MCF 10A (cell line): ENCODE data around the gene ELFN1. TPM values are rescaled to one million over a fixed set of nuclear protein-coding genes. Genes with fewer than 3 reads are reported as not detected.

Experiments
- BruUV-seq: library from RNA; stranded (reverse); fragments of 400-500 nt; replicated peaks from 2 replicates; lab custom pipeline; 2021; lab: Mats Ljungman, UMichigan
- CTCF ChIA-PET: fragments of 300-600 bp; sonication (Branson Sonifier 250); formaldehyde crosslinking; extraction: SDS; loops from one replicate; lab custom pipeline; 2021; ENCODE audit warnings: antibody characterized with exemption, inconsistent platforms; lab: Yijun Ruan, JAX
- POLR2A ChIA-PET: fragments of 300-600, 350-650 bp; sonication (Branson Sonifier 250); formaldehyde crosslinking; extraction: SDS; loops from one replicate; lab custom pipeline; 2020; ENCODE audit warnings: antibody characterized with exemption, inconsistent platforms; lab: Yijun Ruan, JAX
- DNase-seq: peaks from one replicate; pipeline ENCODE4 v3.0.0-alpha.2; 2018; ENCODE audit not compliant: unreplicated experiment
- H3K27ac Mint-ChIP-seq: one replicate; pipeline ENCODE4 v1.8.0; 2022; ENCODE audit warnings: mild to moderate bottlenecking, low read depth, mixed read lengths; ENCODE audit not compliant: unreplicated experiment
- H3K27me3 Mint-ChIP-seq: one replicate; pipeline ENCODE4 v1.8.0; 2022; ENCODE audit warnings: mixed read lengths; ENCODE audit not compliant: insufficient read depth, unreplicated experiment
- H3K36me3 Mint-ChIP-seq: one replicate; pipeline ENCODE4 v1.8.0; 2022; ENCODE audit warnings: mild to moderate bottlenecking, moderate library complexity, mixed read lengths; ENCODE audit not compliant: insufficient read depth, unreplicated experiment
- H3K4me1 Mint-ChIP-seq: one replicate; pipeline ENCODE4 v1.8.0; 2022; ENCODE audit warnings: mixed read lengths; ENCODE audit not compliant: insufficient read depth, unreplicated experiment
- H3K4me3 Mint-ChIP-seq: one replicate; pipeline ENCODE4 v1.8.0; 2022; ENCODE audit warnings: mild to moderate bottlenecking, moderate library complexity, mixed read lengths; ENCODE audit not compliant: unreplicated experiment
- H3K9me3 Mint-ChIP-seq: one replicate; pipeline ENCODE4 v1.8.0; 2022; ENCODE audit warnings: mixed read lengths; ENCODE audit not compliant: unreplicated experiment
- intact Hi-C: fragments of 100-400 bp; cut with micrococcal nuclease; formaldehyde crosslinking; loops from 2 replicates; pipeline ENCODE4 v1.14.1; 2022
- total RNA-seq: library from RNA; stranded (reverse); gene quantifications from 2 replicates; pipeline ENCODE4 v1.2.3, GENCODE V29; 2022
- TF ChIP-seq, protein P1 (sequence below): fragments of 200-600 bp; IDR thresholded peaks from one replicate; pipeline ENCODE4 v1.8.0; 2022; ENCODE audit warnings: antibody characterized with exemption, mild to moderate bottlenecking; ENCODE audit not compliant: unreplicated experiment

Gene ELFN1
- total RNA-seq, 1 experiment from 2014 or later, result not detected

DNA sequence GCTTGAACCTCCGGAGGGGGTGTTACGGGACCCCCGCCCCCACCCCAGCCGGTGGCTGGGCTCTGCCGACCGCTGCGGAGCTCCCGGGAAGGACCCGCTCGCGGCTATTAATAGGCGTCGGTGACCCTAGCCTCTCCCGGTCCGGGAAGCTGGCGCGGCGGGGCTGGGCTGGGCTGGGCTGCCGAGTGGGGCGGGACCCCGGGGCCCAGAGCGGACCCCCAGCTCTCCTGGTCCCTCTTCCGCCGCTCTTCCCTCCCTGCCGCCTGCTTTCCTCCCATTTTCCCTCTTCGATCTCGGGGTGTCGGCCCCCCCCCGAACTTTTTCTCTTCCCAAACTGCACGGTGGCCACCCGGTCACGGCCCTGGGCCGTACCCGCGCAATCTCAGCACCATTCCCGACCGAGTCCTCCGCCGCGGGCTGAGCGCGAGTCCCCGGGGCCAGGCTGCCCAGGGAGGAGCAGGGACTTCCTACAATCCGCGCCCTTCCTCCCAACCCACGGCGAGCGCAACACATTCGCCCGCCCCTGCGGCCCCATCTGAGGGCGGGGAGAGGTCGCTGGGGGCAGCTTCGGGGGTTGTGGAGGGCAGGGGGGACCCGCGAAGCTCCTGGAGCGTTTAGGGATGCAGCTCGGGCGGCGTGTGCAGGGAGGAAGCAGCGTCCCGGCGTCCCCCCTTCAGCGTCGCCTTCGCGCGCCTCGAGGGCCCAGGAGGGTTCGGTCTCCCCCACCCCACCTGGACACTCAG is 3.1 kb upstream of the ELFN1 start:
- ChIA-PET POLR2A (no interaction called here), CTCF (interaction anchor here (0.6 kb wide), 1 partner anchor 256 kb away, joined by 3 read pairs; no protein-coding TSS in a partner anchor)
- TF ChIP-seq, protein P1, sequence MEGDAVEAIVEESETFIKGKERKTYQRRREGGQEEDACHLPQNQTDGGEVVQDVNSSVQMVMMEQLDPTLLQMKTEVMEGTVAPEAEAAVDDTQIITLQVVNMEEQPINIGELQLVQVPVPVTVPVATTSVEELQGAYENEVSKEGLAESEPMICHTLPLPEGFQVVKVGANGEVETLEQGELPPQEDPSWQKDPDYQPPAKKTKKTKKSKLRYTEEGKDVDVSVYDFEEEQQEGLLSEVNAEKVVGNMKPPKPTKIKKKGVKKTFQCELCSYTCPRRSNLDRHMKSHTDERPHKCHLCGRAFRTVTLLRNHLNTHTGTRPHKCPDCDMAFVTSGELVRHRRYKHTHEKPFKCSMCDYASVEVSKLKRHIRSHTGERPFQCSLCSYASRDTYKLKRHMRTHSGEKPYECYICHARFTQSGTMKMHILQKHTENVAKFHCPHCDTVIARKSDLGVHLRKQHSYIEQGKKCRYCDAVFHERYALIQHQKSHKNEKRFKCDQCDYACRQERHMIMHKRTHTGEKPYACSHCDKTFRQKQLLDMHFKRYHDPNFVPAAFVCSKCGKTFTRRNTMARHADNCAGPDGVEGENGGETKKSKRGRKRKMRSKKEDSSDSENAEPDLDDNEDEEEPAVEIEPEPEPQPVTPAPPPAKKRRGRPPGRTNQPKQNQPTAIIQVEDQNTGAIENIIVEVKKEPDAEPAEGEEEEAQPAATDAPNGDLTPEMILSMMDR, result no peak
- Mint-ChIP-seq H3K27me3 (peaks cover 44% of the 10 kb centered on the region), H3K4me3 (peak overlapping the region; percentile 45), H3K4me1 (no peaks in the 10 kb centered on the region), H3K27ac (no peak overlapping the region), H3K36me3 (peaks cover 4% of the 10 kb centered on the region), H3K9me3 (no peaks in the 10 kb centered on the region)
- intact Hi-C loops, result loop anchor here (10.0 kb wide), 1 partner anchor 538 kb away; no protein-coding TSS in a partner anchor
- no peak for DNase-seq
- BruUV-seq, result no TSS peak

DNA sequence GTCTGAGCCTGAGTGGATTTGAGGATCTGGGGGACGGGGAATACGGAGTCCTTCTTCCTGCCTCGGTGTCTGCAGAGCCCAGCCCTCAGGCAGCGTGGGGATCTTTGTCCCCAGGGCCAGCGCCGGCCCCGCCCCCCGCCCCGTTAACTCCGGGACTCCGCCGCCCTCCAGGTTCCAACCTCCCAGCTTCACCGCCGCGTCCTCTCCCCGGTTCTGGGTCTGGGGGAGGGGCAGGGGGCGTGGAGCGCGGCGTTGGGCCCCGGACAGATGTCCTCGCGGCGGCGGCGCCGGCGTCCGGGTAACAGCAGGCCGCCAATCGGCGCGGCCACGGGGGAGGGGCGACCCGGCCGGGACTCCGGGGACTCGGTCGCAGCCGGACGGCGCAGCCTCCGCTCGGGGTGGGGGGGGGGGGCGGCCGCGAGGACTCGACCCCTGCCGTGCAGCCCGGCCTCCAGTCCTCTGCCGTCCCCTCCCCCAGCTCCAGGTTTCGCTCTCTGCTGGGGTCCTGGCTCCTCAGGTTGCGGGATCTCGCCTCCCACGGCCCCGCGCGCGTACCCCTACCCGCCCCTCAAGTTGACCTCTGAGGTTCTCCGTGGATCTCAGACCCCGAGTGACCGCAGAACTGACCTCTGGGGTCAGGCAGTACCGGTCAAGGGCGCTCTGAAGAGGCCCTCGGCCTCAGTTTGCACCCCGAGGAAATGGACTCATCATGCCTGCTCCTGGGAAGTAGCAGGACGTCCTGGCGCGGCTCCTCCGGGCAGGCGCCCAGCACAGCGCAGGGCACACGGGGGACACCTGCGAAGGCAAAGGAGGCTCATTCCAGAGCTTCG is 2.3 kb upstream of the ELFN1 start:
- intact Hi-C loops, result loop anchor here (10.0 kb wide), 1 partner anchor 537 kb away; no protein-coding TSS in a partner anchor
- TF ChIP-seq, protein P1, result no peak
- Mint-ChIP-seq H3K9me3 (no peaks in the 10 kb centered on the region), H3K4me1 (no peaks in the 10 kb centered on the region), H3K27ac (no peak overlapping the region), H3K27me3 (peaks cover 37% of the 10 kb centered on the region), H3K4me3 (no peak overlapping the region), H3K36me3 (no peaks in the 10 kb centered on the region)
- BruUV-seq, result no TSS peak
- CTCF ChIA-PET, result no interaction called here
- no peak for DNase-seq
- POLR2A ChIA-PET, result no interaction called here

DNA sequence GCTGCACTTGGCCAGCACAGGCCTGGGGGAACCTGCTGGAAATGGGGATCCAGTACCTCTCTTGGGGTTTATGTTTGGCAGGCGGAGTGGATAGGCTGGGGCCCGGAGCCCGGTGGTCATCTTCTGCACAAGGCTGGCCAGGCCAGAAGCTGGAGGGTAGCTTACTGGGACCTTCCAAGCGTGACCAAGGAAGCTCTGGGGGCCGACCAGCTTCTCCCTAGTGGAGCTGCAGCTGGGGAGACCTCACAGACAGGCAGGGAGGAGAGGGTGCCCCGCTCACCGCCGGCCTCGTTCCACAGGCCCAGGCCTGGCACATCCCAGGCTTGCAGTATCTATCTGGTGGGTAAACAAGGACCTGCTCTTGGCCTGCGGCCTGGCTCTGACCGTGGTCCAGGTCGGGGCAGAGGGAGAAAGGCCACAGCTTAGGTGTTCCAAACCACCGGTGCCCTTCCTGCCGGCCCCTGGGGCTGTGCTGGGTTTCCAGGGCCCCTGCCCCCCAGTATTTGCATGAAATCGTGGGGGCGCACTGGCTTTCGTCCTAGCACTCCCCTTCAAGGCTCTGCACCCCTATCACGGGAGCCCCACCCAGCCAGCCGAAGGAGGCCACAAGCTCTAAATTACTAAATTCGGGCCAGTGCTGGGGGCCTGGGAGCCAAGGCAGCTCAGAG is 1.5 kb upstream of the ELFN1 start:
- no peaks in the 10 kb centered on the region for H3K36me3 Mint-ChIP-seq
- POLR2A ChIA-PET, result interaction anchor here (0.6 kb wide), 1 partner anchor 76 kb away, joined by 5 read pairs; no protein-coding TSS in a partner anchor
- H3K4me3 Mint-ChIP-seq, result no peak overlapping the region
- no peak overlapping the region for H3K27ac Mint-ChIP-seq
- CTCF ChIA-PET, result no interaction called here
- H3K4me1 Mint-ChIP-seq, result no peaks in the 10 kb centered on the region
- TF ChIP-seq, protein P1, result no peak
- intact Hi-C loops, result loop anchor here (10.0 kb wide), 1 partner anchor 536 kb away; no protein-coding TSS in a partner anchor
- DNase-seq, result no peak
- H3K27me3 Mint-ChIP-seq, result peaks cover 29% of the 10 kb centered on the region
- H3K9me3 Mint-ChIP-seq, result no peaks in the 10 kb centered on the region
- no TSS peak for BruUV-seq
